ENCODE data around the gene LANCL3. TPM values are rescaled to one million over a fixed set of nuclear protein-coding genes. Genes with fewer than 3 reads are reported as not detected.
"Not testable (repeated sequence)": the region's sequence is repeated elsewhere in the genome, so short reads cannot be mapped to it uniquely, and the experiment has no call there.

The LANCL3 gene
- total and polyA plus RNA-seq, 8 donors: 0.30 to 5.3 (median 1.3) TPM

DNA sequence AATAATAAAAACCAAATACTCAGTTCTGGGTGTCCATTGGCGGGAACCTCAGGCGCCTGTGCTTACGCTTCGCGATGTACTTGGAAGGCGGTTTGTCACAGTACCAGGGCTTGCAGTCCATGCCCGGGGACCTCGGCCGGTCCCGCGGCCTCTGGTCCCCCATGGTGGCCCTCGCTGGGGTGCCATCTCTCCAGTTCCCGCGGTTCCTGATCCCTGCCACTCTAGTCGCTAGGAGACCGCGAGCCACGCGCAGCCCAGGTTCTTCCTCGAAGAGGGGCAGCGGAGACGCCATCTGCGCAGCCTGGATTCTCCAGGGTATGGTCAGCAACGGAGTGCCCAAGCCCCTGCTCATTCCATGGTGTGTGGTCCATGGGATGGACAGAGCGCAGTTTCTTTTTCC, 26.4 kb upstream of the LANCL3 start:
- intact Hi-C loops (cut with DNase I; ENCODE audit: low total_unique reads): no loop called here
- Histone ChIP-seq H3K27me3 (peaks cover 0 to 2% (median 0%) of the 10 kb centered on the region in 3 donors), H3K36me3 (no peaks in the 10 kb centered on the region), H3K27ac (no peak overlapping the region), H3K4me3 (no peak overlapping the region), H3K9me3 (peaks cover 0 to 9% (median 4%) of the 10 kb centered on the region in 4 donors), H3K4me1 (no peaks in the 10 kb centered on the region)
- no peak for DNase-seq
- 90 to 98% (median 93%) methylated on average over 10 to 25 of the region's 25 CpGs for WGBS, 5 donors
- TF ChIP-seq, protein P1, sequence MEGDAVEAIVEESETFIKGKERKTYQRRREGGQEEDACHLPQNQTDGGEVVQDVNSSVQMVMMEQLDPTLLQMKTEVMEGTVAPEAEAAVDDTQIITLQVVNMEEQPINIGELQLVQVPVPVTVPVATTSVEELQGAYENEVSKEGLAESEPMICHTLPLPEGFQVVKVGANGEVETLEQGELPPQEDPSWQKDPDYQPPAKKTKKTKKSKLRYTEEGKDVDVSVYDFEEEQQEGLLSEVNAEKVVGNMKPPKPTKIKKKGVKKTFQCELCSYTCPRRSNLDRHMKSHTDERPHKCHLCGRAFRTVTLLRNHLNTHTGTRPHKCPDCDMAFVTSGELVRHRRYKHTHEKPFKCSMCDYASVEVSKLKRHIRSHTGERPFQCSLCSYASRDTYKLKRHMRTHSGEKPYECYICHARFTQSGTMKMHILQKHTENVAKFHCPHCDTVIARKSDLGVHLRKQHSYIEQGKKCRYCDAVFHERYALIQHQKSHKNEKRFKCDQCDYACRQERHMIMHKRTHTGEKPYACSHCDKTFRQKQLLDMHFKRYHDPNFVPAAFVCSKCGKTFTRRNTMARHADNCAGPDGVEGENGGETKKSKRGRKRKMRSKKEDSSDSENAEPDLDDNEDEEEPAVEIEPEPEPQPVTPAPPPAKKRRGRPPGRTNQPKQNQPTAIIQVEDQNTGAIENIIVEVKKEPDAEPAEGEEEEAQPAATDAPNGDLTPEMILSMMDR (IDR thresholded peaks at IDR 0.05): no peak
- TF ChIP-seq POLR2AphosphoS5 (IDR thresholded peaks at IDR 0.05) (no peak), POLR2A (IDR thresholded peaks at IDR 0.05) (no peak), EP300 (IDR thresholded peaks at IDR 0.05) (no peak)

DNA sequence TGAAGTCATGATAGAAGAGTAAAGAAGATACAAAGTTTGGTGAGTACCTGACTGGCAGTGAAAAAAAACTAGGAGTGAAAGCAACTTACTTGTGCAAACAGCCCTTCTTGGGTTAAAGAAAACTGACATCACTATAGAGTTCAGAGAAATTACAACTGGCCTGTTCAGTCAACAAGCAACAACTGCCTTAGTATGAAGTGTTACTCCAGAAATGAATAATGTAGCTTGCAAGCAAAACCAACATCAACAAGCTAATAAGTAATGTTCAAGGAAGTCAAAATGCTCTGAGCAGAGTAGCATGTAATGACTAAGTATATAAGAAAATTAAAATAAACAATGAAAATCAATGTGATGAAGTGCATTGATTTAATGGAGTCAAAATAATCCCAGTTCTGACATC, 21.8 kb upstream of the LANCL3 start:
- H3K27ac ChIP-seq; H3K4me1 ChIP-seq; intact Hi-C loops (cut with DNase I; ENCODE audit: low total_unique reads); H3K27me3 ChIP-seq; H3K36me3 ChIP-seq; H3K4me3 ChIP-seq; H3K9me3 ChIP-seq; DNase-seq: not testable (repeated sequence)

DNA sequence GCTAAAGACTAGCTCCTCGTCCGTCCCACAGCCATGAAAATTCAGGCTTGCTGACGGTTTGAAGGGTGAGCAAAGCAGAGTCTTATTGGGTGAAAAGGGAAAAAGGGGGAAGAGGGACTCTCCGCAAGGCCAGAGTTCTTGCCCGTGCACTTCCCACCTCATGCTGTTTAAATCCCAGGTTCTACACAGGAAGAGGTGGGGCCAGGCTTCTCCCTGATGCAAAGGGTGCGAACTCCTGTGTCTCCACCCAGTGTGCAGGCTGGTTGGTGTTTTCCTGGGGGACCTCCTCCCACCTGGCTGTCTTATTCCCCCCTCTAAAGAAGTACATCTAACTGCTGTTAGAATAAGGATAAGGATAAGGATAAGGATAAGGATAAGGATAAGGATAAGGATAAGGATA, 18.0 kb upstream of the LANCL3 start:
- Histone ChIP-seq H3K4me3 (no peak overlapping the region), H3K4me1 (no peaks in the 10 kb centered on the region), H3K9me3 (peaks cover 0 to 4% (median 0%) of the 10 kb centered on the region in 4 donors), H3K27me3 (peaks cover 0 to 3% (median 3%) of the 10 kb centered on the region in 3 donors), H3K27ac (no peak overlapping the region), H3K36me3 (no peaks in the 10 kb centered on the region)
- no peak for DNase-seq
- TF ChIP-seq POLR2A (IDR thresholded peaks at IDR 0.05): no peak
- no peak for TF ChIP-seq EP300 (IDR thresholded peaks at IDR 0.05)
- no peak for TF ChIP-seq POLR2AphosphoS5 (IDR thresholded peaks at IDR 0.05)
- TF ChIP-seq, protein P1 (IDR thresholded peaks at IDR 0.05): no peak
- intact Hi-C loops (cut with DNase I; ENCODE audit: low total_unique reads): no loop called here
- 69 to 90% (median 74%) methylated on average over 2 to 6 of the region's 6 CpGs for WGBS, 5 donors

DNA sequence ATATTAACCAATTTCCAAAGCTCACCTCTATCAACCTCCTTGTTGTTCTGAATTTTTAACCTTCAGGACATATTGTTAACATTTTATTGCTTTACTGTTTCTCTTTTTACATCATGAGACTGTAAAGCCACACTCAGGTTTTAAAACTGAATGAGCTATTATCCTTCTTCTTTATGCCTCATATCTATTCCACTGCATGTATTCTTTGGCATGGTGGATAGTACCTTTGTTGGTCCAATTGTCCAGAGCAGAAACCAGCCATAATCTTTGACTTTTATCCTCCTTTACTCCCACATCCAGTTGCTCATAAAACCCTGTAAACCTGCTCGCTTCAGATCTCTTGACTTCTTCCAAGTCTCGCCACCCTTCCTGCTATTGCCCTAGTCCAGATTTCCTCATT, 6.2 kb upstream of the LANCL3 start:
- 73 to 100% (median 86%) methylated on average over 2 of the region's 2 CpGs for WGBS, 5 donors

DNA sequence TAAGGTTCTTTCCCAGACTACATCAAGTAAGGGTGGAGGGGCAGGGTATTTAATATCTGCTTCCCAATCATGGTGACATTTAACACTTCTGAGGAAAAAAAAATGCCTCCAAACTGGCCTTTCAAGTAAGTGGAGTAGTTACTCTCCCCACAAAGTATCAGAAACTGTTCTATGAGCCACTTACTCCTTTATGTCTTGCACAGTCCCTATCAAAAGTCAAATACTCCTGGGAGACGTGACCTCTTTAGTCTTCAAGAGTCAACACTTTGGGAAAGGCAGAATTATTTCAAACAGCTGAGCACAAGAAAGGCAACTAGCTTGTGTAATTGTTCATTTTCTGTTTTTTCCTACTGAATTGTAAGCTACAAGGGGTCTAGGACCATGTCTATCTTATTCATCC, 1.1 kb upstream of the LANCL3 start:
- H3K9me3 ChIP-seq; H3K27ac ChIP-seq; H3K4me3 ChIP-seq; H3K4me1 ChIP-seq; DNase-seq; intact Hi-C loops (cut with DNase I; ENCODE audit: low total_unique reads); H3K36me3 ChIP-seq: not testable (repeated sequence)
- WGBS, 5 donors: no CpG with 5 or more reads among the region's 1 CpG
- peaks cover 0 to 12% (median 9%) of the 10 kb centered on the region in 3 donors for H3K27me3 ChIP-seq

More for the DNA sequence above, 6.2 kb upstream of the LANCL3 start:
- H3K4me3 ChIP-seq; H3K27ac ChIP-seq; H3K9me3 ChIP-seq; H3K27me3 ChIP-seq; H3K4me1 ChIP-seq; DNase-seq; H3K36me3 ChIP-seq; intact Hi-C loops (cut with DNase I; ENCODE audit: low total_unique reads): not testable (repeated sequence)

DNA sequence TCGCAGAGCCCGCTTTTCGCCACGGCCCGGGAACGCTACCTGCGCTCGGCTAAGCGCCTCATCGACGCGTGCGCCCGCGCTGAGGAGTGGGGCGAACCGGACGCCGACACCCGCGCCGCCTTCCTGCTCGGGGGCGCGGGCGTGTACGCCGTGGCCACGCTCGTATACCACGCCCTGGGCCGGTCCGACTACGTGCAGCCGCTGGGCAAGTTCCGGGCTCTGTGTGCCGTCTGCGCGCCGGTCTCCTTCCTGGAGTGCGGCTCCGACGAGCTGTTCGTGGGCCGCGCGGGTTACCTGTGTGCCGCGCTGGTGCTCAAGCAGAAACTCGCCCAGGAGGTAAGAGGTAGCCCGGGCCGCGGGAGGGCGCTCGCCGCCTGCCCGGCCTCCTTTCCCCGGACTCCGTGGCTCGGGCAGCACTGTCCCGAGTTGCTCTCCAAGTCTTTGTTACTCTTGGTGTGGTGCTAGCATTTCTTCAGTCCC, 687 bp downstream of the LANCL3 start:
- H3K27me3 ChIP-seq: peaks cover 0 to 12% (median 9%) of the 10 kb centered on the region in 3 donors
- TF ChIP-seq, protein P1 (IDR thresholded peaks at IDR 0.05): peak in 3 of 7 experiments; percentile 23 to 30 (median 24)
- H3K9me3 ChIP-seq; intact Hi-C loops (cut with DNase I; ENCODE audit: low total_unique reads); H3K36me3 ChIP-seq; H3K4me1 ChIP-seq: not testable (repeated sequence)
- peak; percentile 66 to 68 for DNase-seq
- peak overlapping the region; percentile 44 to 50 (median 46) for H3K4me3 ChIP-seq
- H3K27ac ChIP-seq: peak overlapping the region in 3 of 5 donors; percentile 12 to 56 (median 42)
- WGBS, 5 donors: 0 to 43% (median 17%) methylated on average over 27 to 56 of the region's 61 CpGs; no CpG with 5 or more reads in 1 of the 5 donors

DNA sequence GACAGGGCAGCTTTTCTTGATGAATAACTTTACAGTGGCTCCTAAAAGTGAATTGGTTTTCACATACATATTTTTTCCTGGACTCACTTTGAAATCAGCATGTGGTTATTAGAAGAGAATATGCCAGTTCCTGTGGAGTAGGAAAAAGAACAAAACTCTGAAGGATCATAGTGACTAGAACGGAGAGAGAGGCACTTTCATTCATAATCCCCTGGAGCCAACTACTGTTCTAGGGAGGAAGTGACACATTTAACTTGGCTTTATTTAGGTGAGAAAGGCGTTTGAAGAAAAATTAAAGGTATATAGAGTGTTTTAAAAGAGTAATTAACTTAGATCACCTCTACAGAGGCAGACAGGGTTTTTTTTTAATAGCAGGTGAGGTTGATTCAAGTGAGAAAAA, 1.7 kb downstream of the LANCL3 start:
- H3K4me3 ChIP-seq; DNase-seq; H3K4me1 ChIP-seq; intact Hi-C loops (cut with DNase I; ENCODE audit: low total_unique reads); H3K36me3 ChIP-seq; H3K9me3 ChIP-seq: not testable (repeated sequence)
- H3K27me3 ChIP-seq: peaks cover 0 to 12% (median 9%) of the 10 kb centered on the region in 3 donors
- 6 to 21% (median 16%) methylated on average over 2 of the region's 2 CpGs for WGBS, 5 donors
- peak overlapping the region in 2 of 5 donors; percentile 13 to 46 for H3K27ac ChIP-seq

Measured in stomach (tissue), 9 donors.